Measurements from ENCODE around the gene MAPT. TPM values are rescaled to one million over a fixed set of nuclear protein-coding genes. Genes with fewer than 3 reads are reported as not detected.

Gene MAPT
- total RNA-seq, 4 donors from 2014 or later = 0.44 to 12.2 (median 3.3) TPM

DNA sequence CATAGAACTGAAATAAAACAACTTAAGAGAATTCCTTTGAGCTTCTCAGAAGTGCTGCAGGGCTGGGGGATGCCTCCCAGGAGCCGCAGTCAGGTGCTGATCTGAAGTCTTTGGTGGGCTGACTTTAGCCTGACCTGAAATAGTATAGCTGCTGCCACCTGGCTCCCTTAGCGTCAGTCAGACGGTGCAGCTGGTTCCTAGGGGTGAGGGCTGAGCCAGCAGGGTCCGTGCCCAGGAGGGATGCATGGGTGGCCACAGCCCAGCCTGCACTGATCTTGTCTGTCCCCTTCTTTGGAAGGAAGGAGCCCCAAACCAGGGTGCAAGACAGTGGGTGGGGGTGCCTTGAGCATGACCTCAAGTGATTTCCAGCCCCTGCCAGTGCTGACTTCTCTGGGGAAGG lies 11.5 kb downstream of the MAPT start:
- DNase-seq = no peak
- Histone ChIP-seq H3K9me3 (no peaks in the 10 kb centered on the region), H3K27me3 (peaks cover 0 to 27% (median 0%) of the 10 kb centered on the region in 4 donors), H3K27ac (no peak overlapping the region), H3K36me3 (no peaks in the 10 kb centered on the region), H3K4me1 (peaks cover 0 to 7% (median 3%) of the 10 kb centered on the region in 3 donors), H3K4me3 (no peak overlapping the region)
- TF ChIP-seq, protein P1, sequence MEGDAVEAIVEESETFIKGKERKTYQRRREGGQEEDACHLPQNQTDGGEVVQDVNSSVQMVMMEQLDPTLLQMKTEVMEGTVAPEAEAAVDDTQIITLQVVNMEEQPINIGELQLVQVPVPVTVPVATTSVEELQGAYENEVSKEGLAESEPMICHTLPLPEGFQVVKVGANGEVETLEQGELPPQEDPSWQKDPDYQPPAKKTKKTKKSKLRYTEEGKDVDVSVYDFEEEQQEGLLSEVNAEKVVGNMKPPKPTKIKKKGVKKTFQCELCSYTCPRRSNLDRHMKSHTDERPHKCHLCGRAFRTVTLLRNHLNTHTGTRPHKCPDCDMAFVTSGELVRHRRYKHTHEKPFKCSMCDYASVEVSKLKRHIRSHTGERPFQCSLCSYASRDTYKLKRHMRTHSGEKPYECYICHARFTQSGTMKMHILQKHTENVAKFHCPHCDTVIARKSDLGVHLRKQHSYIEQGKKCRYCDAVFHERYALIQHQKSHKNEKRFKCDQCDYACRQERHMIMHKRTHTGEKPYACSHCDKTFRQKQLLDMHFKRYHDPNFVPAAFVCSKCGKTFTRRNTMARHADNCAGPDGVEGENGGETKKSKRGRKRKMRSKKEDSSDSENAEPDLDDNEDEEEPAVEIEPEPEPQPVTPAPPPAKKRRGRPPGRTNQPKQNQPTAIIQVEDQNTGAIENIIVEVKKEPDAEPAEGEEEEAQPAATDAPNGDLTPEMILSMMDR (IDR thresholded peaks at IDR 0.05) = no peak
- TF ChIP-seq POLR2A (IDR thresholded peaks at IDR 0.05) = no peak
- intact Hi-C loops (cut with DNase I) = no loop called here
- 42 to 50% methylated on average over 1 of the region's 4 CpGs for WGBS, 2 donors

DNA sequence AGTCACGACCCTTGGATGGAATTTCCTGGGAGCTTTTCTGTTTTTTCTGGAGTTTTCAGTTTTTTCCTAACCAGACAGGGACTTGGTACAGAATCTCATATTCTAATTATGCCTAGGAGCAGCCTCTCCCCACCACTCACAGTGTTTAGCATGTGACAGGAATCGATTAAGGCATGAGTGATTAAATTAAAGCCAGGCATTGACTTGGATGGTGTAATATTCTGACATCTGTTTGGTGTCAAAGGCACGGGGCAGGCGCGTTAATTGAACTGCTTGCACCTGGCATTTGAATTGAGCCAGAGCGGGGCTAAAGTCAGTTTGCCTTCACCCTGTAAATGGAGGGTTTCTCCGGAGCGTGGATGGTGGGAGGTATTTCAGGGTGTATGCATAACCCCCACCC lies 11.9 kb downstream of the MAPT start:
- no peak for TF ChIP-seq POLR2A (IDR thresholded peaks at IDR 0.05)
- TF ChIP-seq, protein P1 (IDR thresholded peaks at IDR 0.05) = no peak
- H3K27me3 ChIP-seq = peaks cover 0 to 27% (median 0%) of the 10 kb centered on the region in 4 donors
- H3K4me1 ChIP-seq = peaks cover 0 to 7% (median 3%) of the 10 kb centered on the region in 3 donors
- WGBS, 2 donors = 57 to 61% methylated on average over 5 to 8 of the region's 8 CpGs
- no peak overlapping the region for H3K27ac ChIP-seq
- no peak for DNase-seq
- H3K9me3 ChIP-seq = no peaks in the 10 kb centered on the region
- H3K36me3 ChIP-seq = no peaks in the 10 kb centered on the region
- H3K4me3 ChIP-seq = no peak overlapping the region
- intact Hi-C loops (cut with DNase I) = no loop called here

DNA sequence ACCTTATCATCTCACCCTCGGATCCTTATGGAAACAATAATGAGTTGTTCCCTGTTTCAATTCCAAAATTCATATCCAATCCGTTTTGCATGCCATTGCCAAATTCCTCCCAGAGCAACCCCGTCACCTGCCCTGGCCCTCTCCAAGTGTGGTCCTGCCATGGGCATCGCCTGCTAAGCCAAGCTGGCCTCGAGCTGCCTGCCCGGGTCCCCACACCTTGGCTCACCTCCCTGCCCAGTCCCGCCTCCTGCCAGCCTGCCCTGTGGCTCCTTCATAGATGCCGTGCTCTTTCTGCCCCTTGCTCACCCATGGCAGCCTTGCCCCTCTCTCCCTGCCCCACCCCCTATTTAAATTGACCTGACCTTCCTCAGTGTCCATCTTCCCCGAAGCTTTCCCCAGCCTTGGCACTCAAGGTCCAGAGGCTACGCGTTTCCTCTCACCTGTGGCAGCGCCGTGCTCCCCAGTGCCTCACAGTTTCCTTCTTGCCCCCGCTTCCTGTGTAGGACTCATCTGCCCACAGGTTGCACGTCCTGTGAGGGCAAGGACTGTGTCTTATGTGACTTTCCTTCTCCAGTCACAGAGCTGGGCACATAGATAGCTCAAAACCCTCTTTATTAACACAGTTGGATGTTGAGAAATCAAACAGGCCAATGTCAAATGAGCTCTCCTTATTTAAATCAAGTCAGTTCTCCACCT lies 12.7 kb downstream of the MAPT start:
- 69 to 85% methylated on average over 14 to 15 of the region's 15 CpGs for WGBS, 2 donors
- peaks cover 0 to 27% (median 0%) of the 10 kb centered on the region in 4 donors for H3K27me3 ChIP-seq
- intact Hi-C loops (cut with DNase I) = no loop called here
- H3K36me3 ChIP-seq = no peaks in the 10 kb centered on the region
- TF ChIP-seq, protein P1 (IDR thresholded peaks at IDR 0.05) = no peak
- no peak for TF ChIP-seq POLR2A (IDR thresholded peaks at IDR 0.05)
- H3K4me1 ChIP-seq = peaks cover 0 to 7% (median 3%) of the 10 kb centered on the region in 3 donors
- no peak for DNase-seq
- H3K27ac ChIP-seq = no peak overlapping the region
- no peak overlapping the region for H3K4me3 ChIP-seq
- H3K9me3 ChIP-seq = peaks cover 0 to 2% (median 0%) of the 10 kb centered on the region in 3 donors

DNA sequence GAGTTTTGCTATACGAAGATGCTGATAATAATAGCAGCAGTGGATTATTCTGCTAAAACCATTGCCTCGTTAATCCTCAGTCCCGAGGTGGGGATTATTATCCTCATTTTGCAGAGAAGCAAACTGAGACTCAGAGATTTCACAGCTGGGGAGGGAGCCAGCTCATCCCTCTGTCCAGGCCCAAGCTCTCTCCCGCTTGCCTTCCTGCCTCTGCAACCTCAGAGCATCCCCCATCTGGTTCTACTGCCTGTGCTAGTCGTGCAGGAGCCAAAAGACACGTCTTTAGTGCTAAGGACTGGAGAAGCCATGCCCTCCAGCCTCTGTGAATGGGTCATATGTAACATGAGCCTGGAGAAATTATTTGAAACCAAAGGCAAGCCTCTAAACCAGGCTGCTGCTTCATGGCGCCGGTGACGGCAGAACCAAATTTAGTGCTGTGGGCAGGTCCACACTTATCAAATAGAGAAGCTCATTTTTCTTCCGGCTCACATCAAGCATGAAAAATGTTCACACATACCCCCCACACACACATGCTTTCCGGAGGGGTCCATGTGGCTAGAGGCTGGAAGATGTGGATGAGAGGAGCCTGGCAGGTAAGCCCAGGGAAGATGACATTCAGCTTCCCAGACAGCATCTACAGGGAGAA lies 13.5 kb downstream of the MAPT start:
- Histone ChIP-seq H3K9me3 (peaks cover 0 to 10% (median 3%) of the 10 kb centered on the region in 3 donors), H3K4me1 (peaks cover 0 to 6% (median 3%) of the 10 kb centered on the region in 3 donors), H3K27me3 (peaks cover 0 to 27% (median 0%) of the 10 kb centered on the region in 4 donors), H3K4me3 (no peak overlapping the region), H3K27ac (no peak overlapping the region), H3K36me3 (no peaks in the 10 kb centered on the region)
- DNase-seq = no peak
- intact Hi-C loops (cut with DNase I) = no loop called here
- no peak for TF ChIP-seq POLR2A (IDR thresholded peaks at IDR 0.05)
- TF ChIP-seq, protein P1 (IDR thresholded peaks at IDR 0.05) = no peak
- WGBS, 2 donors = 58 to 59% methylated on average over 5 to 11 of the region's 11 CpGs

DNA sequence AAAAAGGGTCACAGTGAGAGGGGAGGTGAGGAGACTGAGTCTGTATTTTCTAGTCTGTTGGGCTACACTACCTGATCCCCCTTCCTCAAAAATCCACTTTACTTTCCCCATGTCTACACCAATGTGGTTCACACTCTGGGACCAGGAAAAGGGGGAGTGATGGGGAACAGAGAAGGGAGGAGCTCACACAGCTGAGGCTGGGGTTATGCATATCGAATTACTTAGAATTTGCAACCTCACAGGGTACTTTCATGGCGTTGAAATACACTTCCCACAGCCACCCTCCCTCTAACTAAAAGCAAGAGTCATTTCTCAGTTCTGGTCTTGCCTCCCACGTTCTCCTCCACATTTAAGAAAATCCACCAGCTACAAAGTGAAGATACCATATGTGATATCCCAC lies 14.1 kb downstream of the MAPT start:
- no peak overlapping the region for H3K4me3 ChIP-seq
- TF ChIP-seq POLR2A (IDR thresholded peaks at IDR 0.05) = no peak
- TF ChIP-seq, protein P1 (IDR thresholded peaks at IDR 0.05) = no peak
- whole genome bisulfite sequencing, 2 donors = 29 to 40% methylated on average over 3 of the region's 3 CpGs
- H3K36me3 ChIP-seq = no peaks in the 10 kb centered on the region
- H3K27ac ChIP-seq = no peak overlapping the region
- no peak for DNase-seq
- H3K9me3 ChIP-seq = peaks cover 0 to 10% (median 3%) of the 10 kb centered on the region in 3 donors
- peaks cover 0 to under 1% (median 0%) of the 10 kb centered on the region in 3 donors for H3K4me1 ChIP-seq
- intact Hi-C loops (cut with DNase I) = no loop called here
- peaks cover 0 to 27% (median 0%) of the 10 kb centered on the region in 4 donors for H3K27me3 ChIP-seq
